ENCODE data around the gene COL25A1.

DNA sequence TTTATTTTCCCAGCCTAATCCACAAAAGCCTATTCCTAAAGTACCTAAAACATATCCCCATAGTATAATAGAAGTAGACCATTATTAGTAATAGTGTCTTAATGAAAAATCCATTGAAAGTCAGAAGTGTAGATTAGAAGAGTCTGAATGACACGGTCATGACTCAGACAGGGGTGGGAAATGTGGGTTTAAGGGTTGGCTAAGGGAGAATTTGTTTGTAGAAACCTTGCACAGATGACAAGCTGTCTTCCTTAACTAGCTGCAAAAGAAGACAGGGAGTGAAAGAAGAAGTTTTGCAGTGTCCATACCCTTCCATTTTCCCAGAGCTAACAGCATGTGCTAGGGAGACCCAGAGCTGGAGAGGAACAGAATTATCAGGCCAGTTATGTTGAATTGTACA lies 296.9 kb downstream of the COL25A1 start:
- TF ChIP-seq, protein P1, sequence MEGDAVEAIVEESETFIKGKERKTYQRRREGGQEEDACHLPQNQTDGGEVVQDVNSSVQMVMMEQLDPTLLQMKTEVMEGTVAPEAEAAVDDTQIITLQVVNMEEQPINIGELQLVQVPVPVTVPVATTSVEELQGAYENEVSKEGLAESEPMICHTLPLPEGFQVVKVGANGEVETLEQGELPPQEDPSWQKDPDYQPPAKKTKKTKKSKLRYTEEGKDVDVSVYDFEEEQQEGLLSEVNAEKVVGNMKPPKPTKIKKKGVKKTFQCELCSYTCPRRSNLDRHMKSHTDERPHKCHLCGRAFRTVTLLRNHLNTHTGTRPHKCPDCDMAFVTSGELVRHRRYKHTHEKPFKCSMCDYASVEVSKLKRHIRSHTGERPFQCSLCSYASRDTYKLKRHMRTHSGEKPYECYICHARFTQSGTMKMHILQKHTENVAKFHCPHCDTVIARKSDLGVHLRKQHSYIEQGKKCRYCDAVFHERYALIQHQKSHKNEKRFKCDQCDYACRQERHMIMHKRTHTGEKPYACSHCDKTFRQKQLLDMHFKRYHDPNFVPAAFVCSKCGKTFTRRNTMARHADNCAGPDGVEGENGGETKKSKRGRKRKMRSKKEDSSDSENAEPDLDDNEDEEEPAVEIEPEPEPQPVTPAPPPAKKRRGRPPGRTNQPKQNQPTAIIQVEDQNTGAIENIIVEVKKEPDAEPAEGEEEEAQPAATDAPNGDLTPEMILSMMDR (IDR thresholded peaks at IDR 0.05), result no peak
- TF ChIP-seq POLR2A (IDR thresholded peaks at IDR 0.05), result no peak
